HepG2 (cell line): ENCODE measurements around the gene GRAMD4. TPM values are rescaled to one million over a fixed set of nuclear protein-coding genes. Genes with fewer than 3 reads are reported as not detected.

Experiments
- CBFB ChIP-seq: sonication (generic); formaldehyde crosslinking; IDR thresholded peaks from 2 replicates; pipeline ENCODE4 v1.4.0; 2020; ENCODE audit warnings: missing genetic modification reagents
- ELF4 ChIP-seq: sonication (generic); formaldehyde crosslinking; IDR thresholded peaks from 2 replicates; pipeline ENCODE4 v1.5.0; 2020; ENCODE audit warnings: missing genetic modification reagents, mild to moderate bottlenecking, moderate library complexity, borderline replicate concordance
- FOXJ3 ChIP-seq: sonication (generic); formaldehyde crosslinking; IDR thresholded peaks from 2 replicates; pipeline ENCODE4 v1.4.0; 2020; ENCODE audit warnings: missing genetic modification reagents, mild to moderate bottlenecking, borderline replicate concordance
- HDAC2 ChIP-seq: sonication (generic); formaldehyde crosslinking; IDR thresholded peaks from 2 replicates; pipeline ENCODE4 v1.4.0; 2020; ENCODE audit warnings: missing genetic modification reagents
- MIER2 ChIP-seq: IDR thresholded peaks from 2 replicates; pipeline ENCODE4 v1.6.1; 2016; ENCODE audit warnings: missing biosample characterization, missing genetic modification reagents
- NCOR1 ChIP-seq: fragments of 200-600 bp; sonication (generic); IDR thresholded peaks from 2 replicates; pipeline ENCODE4 v1.7.0; 2017; ENCODE audit warnings: antibody characterized with exemption, low read length, borderline replicate concordance
- PHF20 ChIP-seq: sonication (generic); formaldehyde crosslinking; IDR thresholded peaks from 2 replicates; pipeline ENCODE4 v1.5.0; 2020; ENCODE audit warnings: mild to moderate bottlenecking, missing genetic modification reagents
- RBAK ChIP-seq: sonication (generic); formaldehyde crosslinking; IDR thresholded peaks from 2 replicates; pipeline ENCODE4 v1.5.1; 2020; ENCODE audit warnings: mild to moderate bottlenecking, missing genetic modification reagents
- RFX1 ChIP-seq: fragments of 450-650 bp; IDR thresholded peaks from 2 replicates; pipeline ENCODE4 v1.6.1; 2017
- SALL1 ChIP-seq: sonication (generic); formaldehyde crosslinking; IDR thresholded peaks from 2 replicates; pipeline ENCODE4 v1.8.0; 2022; ENCODE audit warnings: mild to moderate bottlenecking, missing genetic modification reagents
- TBL1XR1 ChIP-seq: fragments of 150-350 bp; IDR thresholded peaks from 2 replicates; pipeline ENCODE4 v1.6.1; 2014; ENCODE audit warnings: borderline replicate concordance, low read length; ENCODE audit not compliant: partially characterized antibody
- ZFY ChIP-seq: sonication (generic); formaldehyde crosslinking; IDR thresholded peaks from 2 replicates; pipeline ENCODE4 v1.4.0; 2020; ENCODE audit warnings: missing genetic modification reagents
- ZNF232 ChIP-seq: sonication (generic); formaldehyde crosslinking; IDR thresholded peaks from 2 replicates; pipeline ENCODE4 v1.4.0; 2020; ENCODE audit warnings: missing genetic modification reagents, borderline replicate concordance
- ZNF276 ChIP-seq: sonication (generic); formaldehyde crosslinking; IDR thresholded peaks from 2 replicates; pipeline ENCODE4 v1.4.0; 2020; ENCODE audit warnings: mild to moderate bottlenecking, low read depth, missing genetic modification reagents
- ZNF33A ChIP-seq: sonication (generic); formaldehyde crosslinking; IDR thresholded peaks from 2 replicates; pipeline ENCODE4 v1.5.1; 2020; ENCODE audit warnings: missing genetic modification reagents, mild to moderate bottlenecking, moderate library complexity, borderline replicate concordance
- ZNF670 ChIP-seq: sonication (generic); formaldehyde crosslinking; IDR thresholded peaks from 2 replicates; pipeline ENCODE4 v1.8.0; 2022; ENCODE audit warnings: mild to moderate bottlenecking, missing genetic modification reagents, borderline replicate concordance
- ZNF720 ChIP-seq: sonication (generic); formaldehyde crosslinking; IDR thresholded peaks from 2 replicates; pipeline ENCODE4 v1.4.0; 2020; ENCODE audit warnings: missing genetic modification reagents
- polyA plus RNA-seq, 8 experiments: library from polyadenylated mRNA; depleted of rRNA in 3 of 8; stranded (reverse) in 7 of 8; unstranded in 1 of 8; fragments of >200 nt; fragmentation: Illumina TruSeq in 4 of 8; extraction: Trizol in 4 of 8; gene quantifications; 2 replicates each; pipeline versions ENCODE4 v1.2.1 to v1.2.3, GENCODE V29; 2011 to 2016; ENCODE audit warnings: low read depth in 4 of 8, missing spikeins in 1 of 8, mixed read lengths in 1 of 8; ENCODE audit not compliant: insufficient read depth in 1 of 8
- total RNA-seq, 5 experiments: library from RNA; depleted of rRNA; stranded (reverse); fragments of >200 nt; fragmentation: Illumina TruSeq; extraction: Trizol; gene quantifications; 2 replicates each; pipeline ENCODE4 v1.2.3, GENCODE V29; 2016; ENCODE audit warnings: low read depth in 1 of 5
- TF ChIP-seq, protein P1 (sequence below): sonication (generic); formaldehyde crosslinking; IDR thresholded peaks from 2 replicates; pipeline ENCODE4 v1.8.1; 2023; ENCODE audit warnings: missing genetic modification reagents, mild to moderate bottlenecking, borderline replicate concordance
- TF ChIP-seq, protein P2 (sequence below): sonication (generic); formaldehyde crosslinking; IDR thresholded peaks from 2 replicates; pipeline ENCODE4 v1.4.0; 2020; ENCODE audit warnings: missing genetic modification reagents
- TF ChIP-seq, protein P3 (sequence below): sonication (generic); formaldehyde crosslinking; IDR thresholded peaks from 2 replicates; pipeline ENCODE4 v1.9.0; 2022; ENCODE audit warnings: missing genetic modification reagents, mild to moderate bottlenecking, borderline replicate concordance

The GRAMD4 gene
- total and polyA plus RNA-seq, 2 of the 13 experiments (the other 11 are each of a cell fraction or from before 2014, with no cell fraction given), result 15.2 to 15.7 TPM

GRCh38 chr22:46638601-46639431, 18.6 kb downstream of the GRAMD4 start (continued):
- peak; percentile 82; the same call in 1 of the 2 replicates for TF ChIP-seq NCOR1
- TF ChIP-seq HDAC2 (CRISPR knock-in tag), result peak; percentile 91; the same call in 1 of the 2 replicates
- TF ChIP-seq PHF20 (CRISPR knock-in tag), result peak; percentile 55
- TF ChIP-seq, protein P1, sequence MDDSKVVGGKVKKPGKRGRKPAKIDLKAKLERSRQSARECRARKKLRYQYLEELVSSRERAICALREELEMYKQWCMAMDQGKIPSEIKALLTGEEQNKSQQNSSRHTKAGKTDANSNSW, result no peak
- TF ChIP-seq SALL1 (CRISPR knock-in tag), result peak; percentile 99
- no peak; the same call in 1 of the 2 replicates for TF ChIP-seq RFX1
- TF ChIP-seq RBAK (CRISPR knock-in tag), result no peak; the same call in 1 of the 2 replicates
- TF ChIP-seq ZNF720 (CRISPR knock-in tag), result no peak
- TF ChIP-seq ZFY (CRISPR knock-in tag), result no peak
- peak; percentile 86; the same call in 1 of the 2 replicates for TF ChIP-seq ZNF670 (CRISPR knock-in tag)
- 0 out of 2 replicates have a peak, but pooled peaks have one; percentile 82 for TF ChIP-seq ZNF276 (CRISPR knock-in tag)
- TF ChIP-seq, protein P2, sequence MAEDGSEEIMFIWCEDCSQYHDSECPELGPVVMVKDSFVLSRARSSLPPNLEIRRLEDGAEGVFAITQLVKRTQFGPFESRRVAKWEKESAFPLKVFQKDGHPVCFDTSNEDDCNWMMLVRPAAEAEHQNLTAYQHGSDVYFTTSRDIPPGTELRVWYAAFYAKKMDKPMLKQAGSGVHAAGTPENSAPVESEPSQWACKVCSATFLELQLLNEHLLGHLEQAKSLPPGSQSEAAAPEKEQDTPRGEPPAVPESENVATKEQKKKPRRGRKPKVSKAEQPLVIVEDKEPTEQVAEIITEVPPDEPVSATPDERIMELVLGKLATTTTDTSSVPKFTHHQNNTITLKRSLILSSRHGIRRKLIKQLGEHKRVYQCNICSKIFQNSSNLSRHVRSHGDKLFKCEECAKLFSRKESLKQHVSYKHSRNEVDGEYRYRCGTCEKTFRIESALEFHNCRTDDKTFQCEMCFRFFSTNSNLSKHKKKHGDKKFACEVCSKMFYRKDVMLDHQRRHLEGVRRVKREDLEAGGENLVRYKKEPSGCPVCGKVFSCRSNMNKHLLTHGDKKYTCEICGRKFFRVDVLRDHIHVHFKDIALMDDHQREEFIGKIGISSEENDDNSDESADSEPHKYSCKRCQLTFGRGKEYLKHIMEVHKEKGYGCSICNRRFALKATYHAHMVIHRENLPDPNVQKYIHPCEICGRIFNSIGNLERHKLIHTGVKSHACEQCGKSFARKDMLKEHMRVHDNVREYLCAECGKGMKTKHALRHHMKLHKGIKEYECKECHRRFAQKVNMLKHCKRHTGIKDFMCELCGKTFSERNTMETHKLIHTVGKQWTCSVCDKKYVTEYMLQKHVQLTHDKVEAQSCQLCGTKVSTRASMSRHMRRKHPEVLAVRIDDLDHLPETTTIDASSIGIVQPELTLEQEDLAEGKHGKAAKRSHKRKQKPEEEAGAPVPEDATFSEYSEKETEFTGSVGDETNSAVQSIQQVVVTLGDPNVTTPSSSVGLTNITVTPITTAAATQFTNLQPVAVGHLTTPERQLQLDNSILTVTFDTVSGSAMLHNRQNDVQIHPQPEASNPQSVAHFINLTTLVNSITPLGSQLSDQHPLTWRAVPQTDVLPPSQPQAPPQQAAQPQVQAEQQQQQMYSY, result no peak
- peak; percentile 23; the same call in 1 of the 2 replicates for TF ChIP-seq FOXJ3 (CRISPR knock-in tag)
- TF ChIP-seq ELF4, result no peak
- no peak; the same call in 1 of the 2 replicates for TF ChIP-seq ZNF232
- TF ChIP-seq ZNF33A (CRISPR knock-in tag), result no peak
- TF ChIP-seq, protein P3, sequence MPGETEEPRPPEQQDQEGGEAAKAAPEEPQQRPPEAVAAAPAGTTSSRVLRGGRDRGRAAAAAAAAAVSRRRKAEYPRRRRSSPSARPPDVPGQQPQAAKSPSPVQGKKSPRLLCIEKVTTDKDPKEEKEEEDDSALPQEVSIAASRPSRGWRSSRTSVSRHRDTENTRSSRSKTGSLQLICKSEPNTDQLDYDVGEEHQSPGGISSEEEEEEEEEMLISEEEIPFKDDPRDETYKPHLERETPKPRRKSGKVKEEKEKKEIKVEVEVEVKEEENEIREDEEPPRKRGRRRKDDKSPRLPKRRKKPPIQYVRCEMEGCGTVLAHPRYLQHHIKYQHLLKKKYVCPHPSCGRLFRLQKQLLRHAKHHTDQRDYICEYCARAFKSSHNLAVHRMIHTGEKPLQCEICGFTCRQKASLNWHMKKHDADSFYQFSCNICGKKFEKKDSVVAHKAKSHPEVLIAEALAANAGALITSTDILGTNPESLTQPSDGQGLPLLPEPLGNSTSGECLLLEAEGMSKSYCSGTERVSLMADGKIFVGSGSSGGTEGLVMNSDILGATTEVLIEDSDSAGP (CRISPR knock-in tag), result peak; percentile 39
- TF ChIP-seq MIER2 (CRISPR knock-in tag), result 0 out of 2 replicates have a peak, but pooled peaks have one; percentile 2
- no peak; the same call in 1 of the 2 replicates for TF ChIP-seq CBFB (CRISPR knock-in tag)
- peak; percentile 91 for TF ChIP-seq TBL1XR1
